Testis (tissue), 2 donors: ENCODE results near the gene CAMTA1.

ENCODE experiments used
- POLR2A ChIP-seq: fragments of 450-650 bp; IDR thresholded peaks from one replicate; pipeline ENCODE4 v1.6.1; 2017; ENCODE audit warnings: antibody characterized with exemption, mild to moderate bottlenecking, moderate library complexity
- TF ChIP-seq, protein P1 (sequence below), 3 experiments: fragments of 450-650 bp in 2 of 3; fragments of 200-600 bp in 1 of 3; sonication (generic) in 1 of 3; IDR thresholded peaks; one replicate each; pipeline ENCODE4 v1.5.1; 2016 to 2019; ENCODE audit warnings: antibody characterized with exemption in 3 of 3, mild to moderate bottlenecking in 2 of 3, moderate library complexity in 1 of 3

DNA sequence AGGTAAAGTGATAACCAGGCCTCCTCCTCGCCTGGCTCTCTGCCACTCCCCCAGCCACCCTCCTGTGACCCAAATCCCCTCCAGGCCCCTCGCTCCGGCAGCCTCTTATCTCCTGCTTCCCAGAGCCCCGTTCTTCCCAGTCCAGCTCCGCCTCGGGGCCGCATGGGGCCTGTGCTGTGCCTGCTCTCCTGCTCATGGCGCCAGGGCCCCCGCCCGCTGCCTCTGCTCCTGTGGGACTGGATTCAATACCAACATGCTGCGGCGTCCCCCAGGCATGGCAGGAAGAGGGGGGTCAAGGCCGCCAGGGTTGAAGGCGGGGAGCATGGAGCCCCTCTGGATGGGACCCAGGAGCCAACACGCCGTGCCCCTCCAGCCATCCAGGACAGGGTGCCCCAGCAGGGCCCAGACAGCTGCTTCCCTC, 772.8 kb downstream of the CAMTA1 start:
- TF ChIP-seq, protein P1, sequence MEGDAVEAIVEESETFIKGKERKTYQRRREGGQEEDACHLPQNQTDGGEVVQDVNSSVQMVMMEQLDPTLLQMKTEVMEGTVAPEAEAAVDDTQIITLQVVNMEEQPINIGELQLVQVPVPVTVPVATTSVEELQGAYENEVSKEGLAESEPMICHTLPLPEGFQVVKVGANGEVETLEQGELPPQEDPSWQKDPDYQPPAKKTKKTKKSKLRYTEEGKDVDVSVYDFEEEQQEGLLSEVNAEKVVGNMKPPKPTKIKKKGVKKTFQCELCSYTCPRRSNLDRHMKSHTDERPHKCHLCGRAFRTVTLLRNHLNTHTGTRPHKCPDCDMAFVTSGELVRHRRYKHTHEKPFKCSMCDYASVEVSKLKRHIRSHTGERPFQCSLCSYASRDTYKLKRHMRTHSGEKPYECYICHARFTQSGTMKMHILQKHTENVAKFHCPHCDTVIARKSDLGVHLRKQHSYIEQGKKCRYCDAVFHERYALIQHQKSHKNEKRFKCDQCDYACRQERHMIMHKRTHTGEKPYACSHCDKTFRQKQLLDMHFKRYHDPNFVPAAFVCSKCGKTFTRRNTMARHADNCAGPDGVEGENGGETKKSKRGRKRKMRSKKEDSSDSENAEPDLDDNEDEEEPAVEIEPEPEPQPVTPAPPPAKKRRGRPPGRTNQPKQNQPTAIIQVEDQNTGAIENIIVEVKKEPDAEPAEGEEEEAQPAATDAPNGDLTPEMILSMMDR (IDR thresholded peaks at IDR 0.05): no peak
- TF ChIP-seq POLR2A: no peak
